HG03175 (cell line): Measurements from ENCODE around the gene FMNL2.
A peak's percentile ranks its signal among the peaks of the same experiment; 100 is the strongest.

Source experiments
- ATAC-seq: cut with Tn5 transposase; IDR thresholded peaks from one replicate; pipeline ENCODE4 v1.9.1; 2021; ENCODE audit warnings: mild to moderate bottlenecking, moderate library complexity; ENCODE audit not compliant: unreplicated experiment

FMNL2 gene

GRCh38 chr2:152489364-152489763 is 154.4 kb downstream of the FMNL2 start:
- ATAC-seq = no peak

DNA sequence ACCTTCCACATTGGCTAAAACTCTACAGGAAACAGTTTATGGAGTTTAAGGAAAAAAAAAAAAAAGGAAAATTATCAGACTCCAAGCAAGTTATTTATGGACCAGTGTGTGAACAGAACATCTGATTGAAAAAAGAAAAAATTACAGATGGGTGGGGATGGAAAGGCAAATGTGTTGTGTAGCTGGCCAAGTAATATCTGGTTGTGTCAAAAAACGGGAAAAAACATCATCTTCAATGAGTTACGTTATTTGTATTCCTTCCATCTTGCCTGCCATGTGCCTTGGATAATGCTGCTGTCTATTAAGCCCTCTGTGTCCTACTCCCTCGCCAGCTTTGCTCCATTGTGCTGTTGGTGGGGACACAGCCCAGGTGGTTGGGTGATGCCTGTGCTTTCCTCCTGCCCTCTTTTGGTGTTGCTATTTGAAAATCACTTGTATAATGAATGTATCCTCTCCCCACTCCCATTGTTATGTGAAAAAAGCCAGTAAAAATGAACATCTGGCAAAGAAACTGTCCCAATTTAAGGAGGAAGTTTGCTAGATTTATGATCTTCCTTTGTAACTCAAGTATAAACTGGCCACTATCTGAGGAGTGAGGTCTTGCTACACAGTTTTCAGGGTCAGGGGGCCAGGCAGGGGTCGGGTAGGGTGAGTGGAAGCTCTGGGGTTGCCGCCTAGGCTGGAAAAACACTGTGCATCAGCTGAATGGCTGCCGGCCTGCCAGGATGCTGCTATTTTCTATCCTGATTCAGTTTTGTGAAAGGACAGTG is 155.9 kb downstream of the FMNL2 start:
- no peak for ATAC-seq

GRCh38 chr2:152492131-152492530 is 157.2 kb downstream of the FMNL2 start:
- no peak for ATAC-seq

DNA sequence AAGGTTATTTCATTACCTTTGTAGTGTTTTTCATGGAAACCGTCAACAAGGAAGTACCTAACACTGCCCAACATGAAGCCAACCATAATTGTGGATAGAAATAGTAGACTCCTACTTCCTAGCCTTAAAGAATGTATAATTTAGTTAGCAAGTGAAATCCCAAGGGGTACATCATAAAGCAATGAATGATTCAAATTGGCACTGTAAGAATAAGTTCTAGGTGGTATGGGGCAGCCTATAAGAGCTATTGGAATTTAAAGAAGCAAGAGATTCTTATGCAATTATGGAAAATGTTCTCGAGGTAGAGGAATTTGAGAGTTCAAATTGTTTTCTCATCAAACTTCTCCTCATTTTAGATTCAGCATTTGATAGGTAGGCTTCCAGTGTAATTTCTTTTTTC is 157.9 kb downstream of the FMNL2 start:
- ATAC-seq = no peak

GRCh38 chr2:152493417-152493816 is 158.4 kb downstream of the FMNL2 start:
- ATAC-seq = no peak

GRCh38 chr2:152493945-152494528 is 159.1 kb downstream of the FMNL2 start:
- ATAC-seq = no peak

GRCh38 chr2:152496371-152496770 is 161.4 kb downstream of the FMNL2 start:
- ATAC-seq = no peak

- peak; percentile 81 for ATAC-seq
Measured at GRCh38 chr2:152497481-152498052, 162.6 kb downstream of the FMNL2 start.

- ATAC-seq = peak; percentile 11
Measured at GRCh38 chr2:152499331-152499816, 164.4 kb downstream of the FMNL2 start.

DNA sequence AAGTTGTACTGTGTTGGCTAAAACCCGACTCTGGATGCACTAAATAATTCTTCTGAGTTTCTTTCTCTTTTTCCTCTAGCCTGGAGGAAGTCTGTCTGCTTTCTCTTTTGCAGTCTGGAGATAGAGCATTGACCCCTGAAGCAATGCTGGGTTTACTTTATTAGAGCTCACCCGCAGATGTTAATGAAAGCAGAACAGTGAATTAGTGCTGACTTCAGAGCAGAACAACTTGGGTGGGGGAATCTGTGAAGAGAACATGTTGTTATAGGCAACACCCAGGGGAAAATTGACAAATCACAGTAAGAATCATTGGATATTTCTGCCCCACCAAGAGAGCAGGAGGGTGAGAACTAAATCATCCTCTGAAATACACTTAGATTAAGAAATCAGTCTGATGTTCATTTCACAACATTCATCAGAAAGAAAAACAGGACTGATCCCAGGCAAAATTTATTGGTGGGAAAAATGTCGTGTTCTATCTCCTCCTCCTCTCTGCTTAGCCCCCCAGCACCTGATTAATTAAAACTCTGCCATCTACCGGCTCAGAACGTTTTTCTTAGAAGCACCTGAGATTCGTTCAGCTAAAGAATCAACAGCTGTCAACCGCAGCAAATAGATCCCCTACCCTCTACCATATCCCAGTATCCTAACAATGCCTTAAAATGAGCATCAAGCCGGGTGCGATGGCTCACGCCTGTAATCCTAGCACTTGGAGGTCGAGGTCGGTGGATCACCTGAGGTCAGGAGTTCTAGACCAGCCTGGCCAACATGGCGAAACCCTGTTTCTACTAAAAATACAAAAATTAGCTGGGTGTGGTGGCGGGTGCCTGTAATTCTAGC is 165.1 kb downstream of the FMNL2 start:
- ATAC-seq = peak; percentile 41

- no peak for ATAC-seq
Measured at GRCh38 chr2:152500772-152501171, 165.8 kb downstream of the FMNL2 start.

DNA sequence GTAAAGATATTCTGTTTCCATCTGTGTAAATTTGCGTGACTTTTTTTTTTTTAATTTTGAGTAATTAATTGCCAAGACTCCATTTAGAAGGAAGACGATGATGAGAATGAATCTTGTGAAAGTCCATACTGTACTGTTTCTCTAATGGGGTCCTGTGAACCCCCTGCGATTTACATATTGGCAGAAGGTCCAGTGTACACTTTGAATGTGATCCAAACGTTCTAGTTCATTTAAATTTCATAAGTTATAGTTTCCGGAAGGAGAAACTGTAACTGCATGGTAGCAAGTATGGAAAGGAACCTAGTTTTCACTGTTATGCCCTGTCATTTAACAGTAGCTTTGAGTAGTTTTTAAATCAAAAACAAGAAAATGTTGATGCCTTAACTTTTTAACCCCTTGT is 166.7 kb downstream of the FMNL2 start:
- no peak for ATAC-seq

DNA sequence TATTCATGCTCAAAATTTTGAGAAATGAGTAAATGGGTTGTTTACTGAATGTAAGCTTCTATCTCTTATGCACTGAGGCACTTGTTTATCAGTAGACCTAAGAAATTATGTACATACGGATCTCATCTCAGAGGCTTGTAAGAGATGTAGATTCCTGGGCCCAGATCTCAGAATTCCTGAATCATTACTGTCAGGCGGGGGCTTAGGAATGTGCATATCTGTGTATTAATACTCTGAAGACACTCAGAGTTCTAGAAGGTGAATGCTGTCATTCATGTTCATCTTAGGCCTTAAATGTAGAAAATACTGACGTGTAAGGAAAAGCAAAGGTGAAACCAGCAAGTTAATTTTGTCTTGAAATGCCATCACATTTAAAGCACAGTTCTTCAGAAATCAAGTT is 169.6 kb downstream of the FMNL2 start:
- ATAC-seq = no peak

GRCh38 chr2:152505495-152505906 is 170.5 kb downstream of the FMNL2 start:
- ATAC-seq = peak; percentile 57

DNA sequence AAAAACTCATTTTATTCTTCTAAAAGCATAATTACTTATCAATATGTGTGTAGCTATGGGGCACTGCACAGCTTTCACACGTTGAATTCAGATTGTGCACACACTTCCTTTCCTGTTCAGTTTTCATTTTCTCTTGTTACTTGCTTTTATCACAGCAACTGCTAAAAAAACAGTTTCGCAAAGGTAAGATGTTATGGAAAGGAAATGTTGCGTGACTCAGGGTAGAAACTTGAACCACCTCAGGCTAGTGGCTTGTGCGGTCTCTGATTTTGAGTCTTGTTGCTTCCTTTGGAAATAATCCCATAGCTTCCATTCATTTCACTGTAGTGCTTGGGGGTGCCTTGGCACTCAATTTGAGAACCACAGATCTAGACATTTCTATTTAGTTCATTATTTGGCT is 171.9 kb downstream of the FMNL2 start:
- peak; percentile 68 for ATAC-seq

- no peak for ATAC-seq
Measured at GRCh38 chr2:152507907-152508306, 172.9 kb downstream of the FMNL2 start.

DNA sequence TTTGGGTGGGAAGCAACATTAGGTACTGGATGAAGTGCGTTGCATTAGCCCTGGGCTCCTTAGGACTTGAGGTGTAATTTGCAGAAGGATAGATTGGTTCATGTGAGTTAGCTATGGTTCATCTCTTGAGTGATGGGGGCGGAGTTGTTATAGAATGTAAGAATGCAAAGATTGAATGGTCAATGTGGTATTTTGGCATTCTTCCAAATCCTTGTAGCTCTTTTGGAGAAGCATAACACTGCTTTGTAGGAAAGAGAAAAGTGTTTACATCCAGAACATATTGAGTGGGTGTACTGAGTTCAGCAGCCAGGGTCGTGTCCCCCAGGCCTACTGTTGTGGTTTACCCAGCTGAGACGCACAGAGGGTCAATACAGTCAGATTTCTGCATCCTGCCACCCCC is 173.5 kb downstream of the FMNL2 start:
- no peak for ATAC-seq

GRCh38 chr2:152509772-152510491 is 175.0 kb downstream of the FMNL2 start:
- no peak for ATAC-seq

DNA sequence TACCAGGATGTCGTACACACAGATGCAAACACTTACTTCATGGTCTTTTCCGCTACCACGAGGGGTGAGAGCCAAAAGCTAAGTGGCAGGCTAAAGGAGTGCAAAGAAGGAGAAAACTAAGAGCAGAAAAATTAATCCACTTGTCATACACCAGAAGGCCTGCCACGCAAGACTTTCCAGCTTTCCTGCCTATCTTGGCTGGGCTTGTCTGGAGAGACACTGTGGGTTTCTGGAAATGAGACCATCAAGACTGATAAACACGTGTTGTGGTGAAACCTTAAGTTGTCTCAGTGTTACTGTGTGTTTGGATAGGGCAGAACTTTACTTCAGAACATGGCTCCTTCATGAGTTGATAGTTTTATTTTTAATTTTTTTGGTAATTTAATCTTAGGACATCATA is 175.6 kb downstream of the FMNL2 start:
- ATAC-seq = no peak

DNA sequence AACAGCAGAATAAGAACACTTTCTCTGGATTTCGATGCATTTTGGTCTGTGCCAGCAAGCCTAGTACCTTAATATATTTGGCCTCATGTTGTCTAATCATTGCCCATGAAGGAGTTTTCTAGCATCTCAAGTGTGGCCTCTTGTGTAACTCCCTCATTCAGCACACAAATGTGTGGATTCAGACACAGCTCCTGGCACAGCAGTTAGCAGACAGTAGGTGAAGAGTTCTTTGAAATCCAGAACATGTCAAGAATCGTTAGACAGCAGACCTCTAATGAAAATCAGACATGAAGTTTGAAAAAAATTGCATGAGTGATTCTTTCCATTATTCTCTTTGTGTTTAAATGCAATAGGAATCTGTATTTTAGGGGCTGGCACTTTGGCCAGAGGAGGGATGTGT is 177.0 kb downstream of the FMNL2 start:
- no peak for ATAC-seq

DNA sequence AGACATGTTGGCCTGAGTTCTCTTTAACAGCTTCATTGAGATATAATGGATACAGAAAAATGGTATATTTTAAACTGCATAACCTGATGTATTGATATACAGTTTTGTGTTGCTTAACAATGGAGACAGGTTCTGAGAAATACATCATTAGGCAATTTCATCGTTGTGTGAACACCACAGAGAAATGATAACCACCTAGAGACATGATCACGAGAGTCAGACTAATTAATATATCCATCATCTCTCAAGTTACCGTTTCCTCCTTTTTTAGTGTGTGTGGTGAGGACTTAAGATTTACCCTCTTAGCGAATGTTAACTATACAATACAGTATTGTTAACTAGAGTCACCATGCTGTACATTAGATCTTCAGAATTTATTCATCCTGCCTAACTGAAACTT is 178.1 kb downstream of the FMNL2 start:
- ATAC-seq = no peak
